ENCODE measurements around the gene BCL2L15.
A peak's percentile ranks its signal among the peaks of the same experiment; 100 is the strongest.

BCL2L15 gene

DNA sequence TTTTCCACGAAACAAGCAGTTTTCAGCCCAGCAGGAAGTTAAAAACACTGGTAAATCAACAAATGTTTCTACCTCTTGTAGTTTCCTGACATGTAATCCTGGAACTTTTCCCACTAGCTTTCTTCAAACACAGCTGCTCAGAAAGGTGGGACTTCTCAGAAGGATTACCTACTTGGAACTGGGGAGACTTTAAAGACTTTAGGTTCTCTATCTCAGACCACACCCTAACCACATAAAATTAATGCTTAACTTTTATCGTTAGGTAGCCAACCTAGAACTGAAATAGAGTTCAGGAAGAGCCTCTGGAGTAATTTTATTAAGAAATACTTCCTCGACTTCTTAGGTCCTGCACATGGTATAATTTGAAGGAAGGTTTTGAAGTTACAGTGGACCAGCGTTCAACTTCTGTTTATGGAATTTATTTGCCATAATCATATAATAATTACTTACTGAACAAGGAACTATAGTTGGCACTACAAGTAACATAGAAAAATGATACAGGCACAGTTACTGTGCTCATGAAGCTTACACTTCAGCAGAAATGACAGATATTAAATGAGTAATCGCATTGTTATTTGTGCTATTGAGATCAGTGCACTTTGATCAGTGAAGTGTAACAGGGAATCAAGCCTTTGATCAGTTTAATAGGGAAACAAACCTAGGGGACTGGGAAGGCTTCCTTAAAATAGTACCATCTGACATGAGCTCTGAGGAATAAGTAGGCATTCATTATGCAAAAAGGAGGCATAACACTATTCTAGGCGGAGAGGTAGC is at the start of gene BCL2L15:
Gene BCL2L15, minus strand, starts transcription at position 180 of the 774 bp plus-strand sequence. CDS start 206 bp downstream, outside the sequence.
- no peak for DNase-seq (ENCODE audit: low read depth in 2 of 2)

DNA sequence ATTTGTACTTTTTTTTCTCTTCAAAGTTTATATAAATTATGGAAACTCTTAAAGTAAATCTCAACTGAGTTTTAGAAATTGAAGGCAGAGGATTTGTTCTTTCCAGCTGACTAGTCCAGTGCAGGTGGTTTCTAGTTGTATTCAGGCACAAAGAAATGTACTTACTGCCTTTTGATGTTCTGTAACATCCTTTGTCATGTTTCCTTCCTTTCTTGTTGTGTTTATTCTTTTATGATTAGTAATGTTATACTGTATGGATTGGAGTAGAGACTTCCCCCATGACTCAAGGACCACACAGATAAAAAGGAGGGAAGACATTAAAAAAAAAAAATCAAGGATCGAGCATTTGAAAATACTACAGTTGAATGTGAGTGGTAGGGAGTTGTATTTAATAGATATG is 49.8 kb upstream of the BCL2L15 start:
- DNase-seq (ENCODE audit: low read depth in 2 of 2): no peak

DNA sequence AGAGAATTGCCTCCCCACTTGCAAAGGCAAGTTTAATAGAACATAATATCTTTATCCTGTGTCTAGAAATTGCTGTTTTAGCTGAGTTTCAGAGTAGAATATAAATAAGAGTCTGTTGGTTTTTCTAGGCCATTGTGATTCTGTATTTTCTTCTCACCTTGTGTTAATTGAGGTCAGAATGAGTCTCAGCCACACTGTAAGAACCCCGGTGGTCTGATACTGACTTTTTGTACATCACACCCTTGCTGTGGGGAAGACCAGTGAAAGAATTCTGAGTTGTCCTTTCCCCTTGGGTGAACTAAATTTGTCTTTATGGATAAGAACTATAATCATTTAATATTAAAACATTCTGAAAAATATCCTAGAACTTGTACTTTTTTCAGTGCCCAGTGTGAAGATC is 48.6 kb upstream of the BCL2L15 start:
- no peak for DNase-seq (ENCODE audit: low read depth in 2 of 2)

DNA sequence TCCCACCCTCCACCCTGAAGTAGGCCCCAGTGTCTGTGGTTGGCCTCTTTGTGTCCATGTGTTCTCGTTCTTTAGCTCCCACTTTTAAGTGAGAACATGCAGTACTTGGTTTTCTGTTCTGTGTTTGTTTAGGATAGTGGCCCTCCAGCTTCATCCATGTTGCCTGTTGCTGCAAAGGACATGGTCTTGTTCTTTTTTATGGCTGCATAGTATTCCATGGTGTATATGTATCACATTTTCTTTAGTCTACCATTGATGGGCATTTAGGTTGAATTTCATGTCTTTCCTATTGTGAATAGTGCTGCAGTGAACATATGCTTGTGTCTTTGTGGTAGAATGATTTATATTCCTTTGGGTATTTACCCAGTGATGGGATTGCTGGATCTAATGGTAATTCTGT is 47.8 kb upstream of the BCL2L15 start:
- DNase-seq (ENCODE audit: low read depth in 2 of 2): no peak

DNA sequence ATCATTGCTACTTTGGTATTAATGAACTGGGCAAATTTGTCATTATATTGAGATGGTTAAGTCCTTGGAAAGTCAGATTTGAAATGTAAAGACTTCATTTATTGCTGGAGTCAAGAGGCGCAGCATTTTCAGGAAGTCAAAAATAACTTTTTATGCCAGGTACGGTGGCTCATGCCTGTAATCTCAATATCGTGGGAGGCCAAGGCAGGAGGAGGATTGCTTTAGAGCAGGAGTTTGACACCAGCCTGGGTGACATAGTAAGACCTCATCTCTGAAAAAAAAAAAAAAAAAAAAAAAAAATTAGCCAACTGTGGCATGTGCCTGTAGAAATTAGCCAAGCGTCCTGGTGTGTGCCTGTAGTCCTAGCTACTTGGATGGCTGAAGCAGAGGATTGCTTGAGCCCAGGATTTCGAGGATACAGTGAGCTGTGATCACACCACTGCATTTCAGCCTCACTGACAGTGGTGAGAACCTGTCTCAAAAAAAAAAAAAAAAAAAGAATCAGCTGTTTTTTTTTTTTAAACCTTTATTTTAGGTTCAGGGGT is 47.2 kb upstream of the BCL2L15 start:
- DNase-seq (ENCODE audit: low read depth in 2 of 2): no peak

DNA sequence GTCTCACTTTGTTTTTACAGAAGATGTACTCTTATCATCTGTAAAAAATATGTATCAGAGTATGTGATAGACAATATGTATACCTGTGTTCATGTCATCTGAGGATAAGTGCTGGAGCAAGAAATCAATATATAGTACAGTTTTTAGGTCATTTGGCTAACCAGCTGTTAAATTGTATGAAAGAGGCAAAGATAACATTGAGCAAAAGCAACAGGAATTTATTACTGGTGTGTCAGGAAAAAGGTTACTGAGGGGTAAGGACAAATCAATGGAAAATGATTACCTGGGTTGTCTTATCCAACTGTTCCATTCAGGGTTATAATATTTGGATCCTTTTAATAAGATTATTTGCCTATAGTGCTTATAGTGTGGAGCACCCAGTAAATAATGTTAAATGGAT is 46.6 kb upstream of the BCL2L15 start:
- no peak for DNase-seq (ENCODE audit: low read depth in 2 of 2)

DNA sequence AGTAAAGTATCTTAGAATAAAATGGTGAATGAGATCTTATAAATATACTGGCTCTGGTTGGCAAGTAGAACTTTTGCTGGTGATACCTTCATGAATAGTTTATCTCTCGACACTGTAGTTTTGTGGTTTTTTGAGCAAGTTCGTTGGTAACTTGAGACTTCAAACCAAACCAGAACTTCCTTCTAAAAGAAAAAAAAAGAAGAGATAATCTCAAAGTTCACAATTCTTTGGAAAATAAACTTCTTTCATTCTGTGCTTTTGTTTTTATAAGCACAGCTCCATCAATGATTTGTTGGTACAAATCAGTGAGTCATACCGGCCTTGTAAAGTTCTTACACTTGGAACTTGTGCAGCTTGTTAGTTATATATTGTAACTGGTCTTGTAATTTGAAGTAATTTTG is 44.1 kb upstream of the BCL2L15 start:
- DNase-seq (ENCODE audit: low read depth in 2 of 2): no peak

DNA sequence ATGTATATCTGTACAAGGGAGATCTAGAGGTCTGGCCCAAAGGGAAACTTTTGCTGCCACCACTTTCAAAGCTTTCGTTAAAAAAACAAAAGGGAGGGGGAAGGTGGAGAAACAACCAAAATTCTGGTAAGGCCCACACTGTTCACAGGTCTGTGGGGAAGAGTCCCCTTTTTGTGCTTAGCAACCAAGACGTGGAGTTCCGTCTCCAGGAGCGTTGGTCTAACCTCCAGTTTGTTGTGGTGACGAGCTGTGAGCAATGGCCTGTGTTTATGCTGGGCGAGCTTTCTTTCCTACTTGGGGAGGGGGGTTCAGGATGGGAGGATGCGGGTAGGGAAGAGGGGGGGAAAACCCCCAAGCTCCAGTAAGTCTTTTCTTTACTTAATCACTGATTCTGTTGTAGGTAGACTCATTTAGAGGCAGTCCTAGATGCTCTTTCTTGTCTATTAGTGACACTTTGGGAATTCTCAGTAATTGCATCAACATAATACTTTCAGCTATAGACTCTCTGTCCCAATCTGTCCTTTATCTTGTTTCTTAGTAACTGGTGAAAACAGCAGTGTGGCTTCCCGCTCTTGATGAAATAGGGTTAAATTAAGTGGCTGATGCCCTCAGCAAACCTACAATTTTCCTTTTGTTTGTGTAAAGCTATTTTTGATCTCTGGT is 43.2 kb upstream of the BCL2L15 start:
- no peak for DNase-seq (ENCODE audit: low read depth in 2 of 2)

DNA sequence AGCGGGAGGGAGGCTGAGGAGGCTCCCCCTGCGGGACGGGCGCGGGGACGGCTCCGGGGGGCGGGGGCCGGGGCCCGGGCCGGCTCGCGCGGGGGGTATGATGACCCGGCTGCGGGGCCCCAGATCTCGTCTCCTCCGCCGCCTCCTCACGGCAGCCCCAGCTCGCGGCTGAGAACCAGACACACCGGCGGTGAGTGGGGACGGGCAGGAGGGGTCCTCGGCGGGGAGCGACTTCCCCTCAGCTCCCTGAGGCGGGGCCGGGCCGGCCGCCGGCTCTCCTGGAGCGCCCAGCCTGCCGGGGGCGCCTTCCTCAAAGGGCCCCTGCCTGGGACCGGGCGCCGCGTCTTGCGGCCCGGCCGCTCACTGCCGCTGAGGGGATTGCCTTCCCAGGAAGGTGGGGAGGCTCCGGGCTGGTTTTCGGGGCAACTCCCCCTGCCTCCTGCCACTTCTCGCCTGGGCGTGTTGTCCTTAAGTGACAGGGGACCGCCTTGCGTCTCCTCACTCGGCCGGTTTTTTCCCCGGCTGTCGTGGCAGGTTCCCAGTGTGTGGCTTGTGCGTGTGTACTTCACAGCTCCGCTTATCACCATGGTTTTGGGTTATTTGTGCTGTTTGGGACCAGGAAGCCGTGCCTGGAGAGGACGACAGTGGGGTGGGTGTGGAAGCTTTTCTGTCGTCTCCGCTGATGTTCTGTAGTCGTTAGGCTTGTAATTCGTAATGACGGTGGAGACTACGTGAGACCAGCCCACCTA is 42.5 kb upstream of the BCL2L15 start:
- DNase-seq (ENCODE audit: low read depth in 2 of 2): peak in 1 of 2 donors; percentile 25

DNA sequence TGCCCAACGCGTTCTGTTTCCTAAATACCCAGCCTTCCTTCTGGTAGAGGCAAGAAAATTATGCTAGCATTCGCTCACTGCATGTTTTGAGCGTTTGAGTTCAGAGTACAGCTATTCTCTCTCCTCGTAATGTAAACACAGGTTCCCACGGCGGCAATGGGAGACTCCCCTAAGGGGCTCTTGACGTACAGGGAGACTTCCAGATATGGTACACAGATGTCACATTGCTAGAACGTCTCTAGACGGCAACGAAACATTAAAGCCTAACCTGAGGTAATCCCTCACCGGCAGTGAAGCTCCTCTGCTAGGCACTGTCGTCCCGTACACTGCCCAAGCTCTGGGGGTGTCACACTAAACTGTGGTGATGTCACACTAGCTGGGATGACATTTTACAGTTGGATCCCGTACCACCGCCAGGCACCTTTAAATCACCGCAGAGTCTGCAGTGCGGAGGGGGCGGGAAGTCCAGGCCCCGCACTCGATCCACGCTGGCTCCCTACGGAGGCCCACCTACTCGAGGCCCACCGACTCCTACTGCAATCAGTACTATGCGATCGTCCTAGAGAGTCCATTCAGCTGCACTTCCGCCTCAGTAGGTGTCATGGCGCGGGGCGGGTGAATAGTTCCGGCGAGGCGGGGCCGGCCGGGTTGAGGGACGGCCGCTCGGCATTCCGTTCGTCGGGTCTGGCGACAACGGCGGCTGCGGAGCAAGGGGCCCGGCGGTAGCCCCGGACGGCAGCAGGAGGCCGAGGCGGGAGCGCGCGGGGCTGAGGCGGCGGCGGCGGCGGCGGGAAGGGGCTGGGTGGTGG is 41.8 kb upstream of the BCL2L15 start, which contains the start of gene HIPK1:
Gene HIPK1, plus strand, starts transcription at position 384 of the 809 bp plus-strand sequence.
- DNase-seq (ENCODE audit: low read depth in 2 of 2): peak; percentile 84 to 90

DNA sequence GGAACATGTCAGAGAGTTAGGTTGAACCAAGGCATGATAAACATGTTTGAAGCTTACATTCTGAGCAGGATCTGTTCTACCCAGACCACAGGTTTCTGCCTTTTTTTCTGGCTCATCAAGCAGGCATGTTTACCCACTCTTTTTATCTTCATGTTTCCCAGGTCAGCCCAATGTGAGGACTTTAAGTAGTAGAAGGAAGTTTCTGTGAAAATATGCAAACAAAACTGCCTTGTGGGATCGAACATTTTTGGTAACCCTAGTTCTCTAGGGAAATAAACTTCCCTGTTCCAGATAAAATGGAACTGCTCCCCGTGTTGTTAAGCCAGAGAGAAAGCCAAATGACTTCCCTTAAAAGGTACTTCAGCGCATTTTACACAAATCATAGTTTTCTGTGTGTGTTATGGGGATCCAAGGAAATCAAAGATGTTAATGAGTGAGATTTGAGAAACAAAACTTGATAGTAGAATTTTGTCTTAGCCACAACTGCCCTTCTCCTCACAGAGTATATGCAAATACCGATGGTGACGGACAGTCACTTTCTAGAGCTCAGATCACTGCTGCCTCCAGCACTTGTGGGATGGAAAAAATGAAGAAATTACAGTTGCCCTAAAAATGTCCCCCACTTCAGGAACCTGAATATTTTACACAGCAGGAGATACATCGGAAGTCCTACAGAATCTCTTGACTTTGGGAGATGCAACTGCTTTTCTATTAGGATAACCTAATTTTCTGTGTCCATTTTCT is 41.0 kb upstream of the BCL2L15 start:
- no peak for DNase-seq (ENCODE audit: low read depth in 2 of 2)

DNA sequence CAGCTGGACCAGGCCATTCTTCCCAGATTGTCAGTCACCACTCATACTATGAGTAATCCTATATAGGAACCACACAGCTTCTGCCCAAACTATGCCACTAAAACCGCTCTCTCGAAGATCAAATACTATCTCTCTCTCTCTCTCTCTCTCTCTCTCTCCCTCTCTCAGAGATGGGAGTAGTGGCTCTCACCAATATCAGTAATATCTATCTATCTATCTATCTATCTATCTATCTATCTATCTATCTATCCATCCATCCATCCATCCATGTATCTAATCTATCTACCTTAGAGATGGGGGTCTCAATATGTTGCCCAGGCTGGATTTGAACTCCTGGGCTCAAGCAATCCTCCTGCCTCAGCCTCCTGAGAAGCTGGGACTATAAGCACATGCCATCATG is 37.1 kb upstream of the BCL2L15 start:
- DNase-seq (ENCODE audit: low read depth in 2 of 2): no peak

DNA sequence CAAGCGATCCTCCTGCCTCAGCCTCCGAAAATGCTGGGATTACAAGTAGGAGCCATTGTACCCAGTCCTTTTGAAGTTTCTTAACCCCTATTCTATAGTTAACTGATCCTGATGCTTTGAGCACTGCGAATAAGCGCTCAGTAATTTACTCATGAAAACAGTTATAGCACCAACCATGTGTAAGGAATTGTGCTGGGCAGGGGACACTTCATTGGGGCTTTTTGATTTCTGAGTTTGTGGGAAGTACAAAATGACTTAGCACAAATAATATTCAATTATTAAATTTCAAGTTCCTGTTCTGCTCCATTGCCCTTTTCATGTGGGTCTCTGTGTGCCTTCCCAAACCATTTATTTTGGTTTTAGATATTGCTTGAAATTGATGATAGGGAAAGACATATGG is 35.6 kb upstream of the BCL2L15 start:
- no peak for DNase-seq (ENCODE audit: low read depth in 2 of 2)

DNA sequence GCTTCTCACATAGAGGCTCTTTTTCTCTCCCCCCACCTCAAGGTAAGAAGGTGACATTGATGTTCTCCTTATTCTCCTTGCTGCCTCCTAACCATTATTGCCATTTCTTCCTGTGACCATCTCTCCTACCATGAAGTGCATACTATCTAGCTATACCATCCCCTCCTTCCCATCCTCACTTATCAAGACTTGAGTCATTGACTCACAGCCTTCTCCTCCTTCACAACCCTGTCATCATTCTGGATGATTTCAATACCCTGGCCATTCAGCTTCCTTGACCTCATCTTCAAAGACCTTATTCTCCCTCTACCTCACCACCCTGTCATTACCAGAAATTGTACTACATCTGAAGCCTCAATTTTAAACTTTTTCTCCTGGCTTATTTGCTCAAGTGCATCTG is 30.9 kb upstream of the BCL2L15 start:
- no peak for DNase-seq (ENCODE audit: low read depth in 2 of 2)

DNA sequence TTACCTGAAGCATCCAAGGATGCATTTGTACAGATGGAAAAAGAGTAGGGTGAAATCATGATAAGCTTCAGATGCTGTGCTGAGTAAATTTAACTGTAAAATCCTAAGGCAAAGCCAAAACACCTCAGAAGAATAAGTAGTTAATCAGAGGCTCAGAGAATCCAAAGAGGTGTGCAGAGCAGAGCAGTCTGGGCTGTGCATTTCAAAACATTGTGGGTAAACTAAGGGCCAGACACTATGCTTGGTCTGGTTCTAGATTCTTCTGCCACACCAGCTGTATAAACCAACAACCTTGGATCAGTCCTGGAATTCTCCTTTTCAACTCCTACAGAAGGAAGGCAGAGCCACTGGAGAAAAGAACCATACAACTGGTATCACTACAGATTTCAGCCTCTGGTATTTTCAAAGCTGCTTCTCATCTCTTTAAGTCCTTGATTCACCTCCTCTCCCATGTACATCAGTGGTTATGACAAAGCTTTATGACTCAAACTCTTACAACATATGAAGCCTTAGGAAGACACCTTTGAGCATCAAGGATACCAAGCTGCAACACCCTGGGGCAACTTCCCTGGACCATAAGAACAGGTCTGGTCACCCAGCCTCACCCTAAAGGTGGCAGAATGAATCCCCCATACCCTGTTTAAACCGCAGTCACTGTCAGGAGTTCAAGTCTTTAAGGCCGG is 30.2 kb upstream of the BCL2L15 start:
- DNase-seq (ENCODE audit: low read depth in 2 of 2): no peak

DNA sequence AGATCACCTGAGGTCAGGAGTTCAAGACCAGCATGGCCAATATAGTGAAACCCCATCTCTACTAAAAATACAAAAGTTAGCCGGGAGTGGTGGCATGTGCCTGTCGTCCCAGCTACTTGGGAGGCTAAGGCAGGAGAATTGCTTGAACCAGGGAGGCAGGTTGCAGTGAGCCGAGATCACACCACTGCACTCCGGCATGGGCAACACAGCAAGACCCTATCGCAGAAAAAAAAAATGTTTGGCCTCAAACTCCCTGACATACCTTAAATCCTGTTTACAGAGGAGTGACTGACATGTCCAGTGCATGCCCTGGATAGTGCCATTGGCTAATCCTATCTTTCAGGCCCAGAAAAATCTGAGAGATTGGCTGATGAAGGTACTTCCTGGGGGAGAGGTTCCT is 29.6 kb upstream of the BCL2L15 start:
- no peak for DNase-seq (ENCODE audit: low read depth in 2 of 2)

DNA sequence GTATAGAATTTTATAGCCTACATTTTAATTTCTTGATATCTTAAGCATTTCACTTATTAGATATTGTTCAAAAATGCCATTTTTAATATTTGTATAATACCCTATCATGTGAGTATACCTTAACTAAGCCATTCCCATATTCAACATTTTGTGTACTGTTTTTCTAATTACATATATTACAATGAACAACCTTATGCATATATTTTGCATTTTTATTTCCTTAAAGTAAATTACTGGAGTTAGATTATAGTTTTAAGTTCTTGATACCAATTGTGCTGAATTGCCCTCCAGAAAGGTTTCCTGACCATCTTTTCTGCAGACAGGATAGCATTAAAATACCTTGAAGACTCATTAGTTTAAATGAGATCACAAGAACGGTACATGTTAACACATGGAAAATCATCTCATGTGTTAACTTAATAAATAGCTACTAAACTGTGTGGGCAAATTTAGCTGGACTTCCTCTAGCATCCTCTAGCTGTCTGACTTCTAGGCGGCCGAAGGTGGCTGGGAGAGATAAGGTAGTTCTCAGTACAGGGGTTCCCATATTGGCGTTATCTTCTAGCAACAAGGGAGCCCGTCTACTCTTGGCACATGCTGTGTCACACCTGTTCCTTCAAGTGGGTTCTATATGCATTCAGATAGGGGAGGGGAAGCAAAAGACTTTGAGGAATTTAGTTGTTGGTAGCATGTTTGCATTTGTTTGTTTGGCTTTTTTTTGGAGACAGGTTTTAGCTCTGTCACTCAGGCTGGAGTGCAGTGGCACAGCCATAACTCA is 26.7 kb upstream of the BCL2L15 start:
- no peak for DNase-seq (ENCODE audit: low read depth in 2 of 2)

DNA sequence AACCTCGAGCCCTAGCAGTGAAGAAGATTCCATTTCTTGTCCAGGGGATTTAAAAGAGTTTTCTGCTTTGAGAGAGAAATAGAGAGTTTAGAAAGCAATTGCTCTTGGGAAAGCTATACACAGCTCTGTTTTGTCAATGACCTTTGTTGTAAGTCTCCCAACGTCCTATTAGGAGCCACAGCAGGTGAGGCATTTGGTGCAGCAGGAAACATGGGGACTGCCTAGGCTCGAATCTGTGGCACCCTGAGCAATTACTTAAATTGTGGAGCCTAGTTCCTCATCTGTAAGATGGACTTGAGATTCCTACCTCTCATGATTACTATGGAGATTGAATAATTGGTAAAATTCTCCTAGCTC is 25.9 kb upstream of the BCL2L15 start:
- no peak for DNase-seq (ENCODE audit: low read depth in 2 of 2)

DNA sequence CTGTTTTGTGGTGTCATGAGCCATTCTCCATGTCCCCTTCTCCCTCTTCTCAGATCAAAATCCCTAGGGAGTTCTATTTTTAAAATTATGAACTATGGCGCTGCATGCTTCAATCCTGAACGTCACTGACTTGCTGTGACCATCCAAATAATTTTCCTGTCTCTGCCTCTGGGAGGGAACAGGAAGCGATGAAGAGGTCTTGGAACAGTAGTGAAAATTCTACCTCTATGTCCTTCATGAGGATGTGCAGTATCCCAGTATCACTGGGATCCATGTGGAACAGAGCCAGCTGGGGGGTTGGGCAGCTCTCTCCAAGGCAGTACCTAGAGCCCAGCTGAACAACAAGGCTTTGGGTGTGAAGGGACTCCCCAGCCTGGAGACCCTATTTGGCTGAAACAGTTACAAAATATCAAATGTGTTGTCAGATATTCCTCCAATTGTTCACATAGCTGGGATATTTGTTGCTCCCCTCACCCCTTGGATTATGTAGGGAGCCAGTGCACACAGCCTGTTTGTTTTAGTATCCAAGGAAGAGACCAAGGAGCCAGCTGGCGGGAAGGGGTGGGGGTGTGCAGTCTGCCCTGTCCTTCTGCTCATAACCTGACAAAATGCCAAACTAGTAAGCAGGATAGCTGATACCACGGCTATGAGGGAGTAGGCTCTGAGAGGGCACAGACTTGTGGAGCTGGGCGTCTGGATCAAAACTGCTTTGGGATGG is 25.4 kb upstream of the BCL2L15 start:
- DNase-seq (ENCODE audit: low read depth in 2 of 2): no peak

All from stimulated activated CD4-positive, alpha-beta T cell treated with anti-CD3 and anti-CD28 coated beads, Interleukin-1b, Interleukin-23, amount 100 ng/mL, for 4 hours (primary cell).